Measurements from ENCODE around the gene DPPA4. TPM values are rescaled to one million over a fixed set of nuclear protein-coding genes. Genes with fewer than 3 reads are reported as not detected.

DPPA4 gene
- total RNA-seq, 1 donor from 2014 or later: not detected

DNA sequence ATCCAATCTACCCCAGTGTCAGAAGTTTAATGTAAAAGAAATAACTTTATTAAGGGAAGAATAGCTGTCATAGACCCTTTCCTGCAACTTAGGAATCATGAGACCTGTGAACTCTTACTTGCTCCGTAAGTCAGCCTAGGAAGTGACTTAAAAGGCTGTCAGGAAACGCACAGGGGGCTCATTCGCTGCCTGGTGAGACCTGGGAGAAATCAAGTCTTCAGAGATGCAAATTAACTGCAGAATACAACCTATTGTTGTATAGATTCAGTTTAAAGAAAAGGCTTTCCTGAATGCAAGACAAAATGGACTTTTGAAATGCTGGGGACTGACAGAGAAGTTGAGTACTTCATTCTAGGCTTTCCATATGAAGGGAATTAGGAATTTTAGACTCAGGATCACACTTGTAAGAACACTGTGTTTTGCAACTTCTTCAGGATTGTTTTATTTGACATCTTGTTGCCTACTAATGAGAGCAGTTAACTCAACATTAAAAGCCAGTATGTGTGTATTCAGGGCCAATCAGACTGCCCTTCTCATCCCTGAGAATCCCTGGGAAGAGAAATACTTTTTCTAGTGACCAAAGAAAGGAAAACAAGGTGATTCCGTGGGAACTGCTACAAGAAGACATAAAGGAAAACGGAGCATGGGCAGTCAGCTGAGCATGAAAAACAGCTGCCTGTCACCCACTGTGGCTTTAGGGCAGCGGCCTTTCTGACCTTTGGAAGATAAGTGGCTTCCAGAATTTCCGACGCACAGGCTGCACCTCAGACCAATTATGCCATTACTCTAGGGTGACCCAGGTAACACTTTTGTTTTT is 18.5 kb upstream of the DPPA4 start:
- no peak for DNase-seq (ENCODE audit: low read depth)
- TF ChIP-seq, protein P1, sequence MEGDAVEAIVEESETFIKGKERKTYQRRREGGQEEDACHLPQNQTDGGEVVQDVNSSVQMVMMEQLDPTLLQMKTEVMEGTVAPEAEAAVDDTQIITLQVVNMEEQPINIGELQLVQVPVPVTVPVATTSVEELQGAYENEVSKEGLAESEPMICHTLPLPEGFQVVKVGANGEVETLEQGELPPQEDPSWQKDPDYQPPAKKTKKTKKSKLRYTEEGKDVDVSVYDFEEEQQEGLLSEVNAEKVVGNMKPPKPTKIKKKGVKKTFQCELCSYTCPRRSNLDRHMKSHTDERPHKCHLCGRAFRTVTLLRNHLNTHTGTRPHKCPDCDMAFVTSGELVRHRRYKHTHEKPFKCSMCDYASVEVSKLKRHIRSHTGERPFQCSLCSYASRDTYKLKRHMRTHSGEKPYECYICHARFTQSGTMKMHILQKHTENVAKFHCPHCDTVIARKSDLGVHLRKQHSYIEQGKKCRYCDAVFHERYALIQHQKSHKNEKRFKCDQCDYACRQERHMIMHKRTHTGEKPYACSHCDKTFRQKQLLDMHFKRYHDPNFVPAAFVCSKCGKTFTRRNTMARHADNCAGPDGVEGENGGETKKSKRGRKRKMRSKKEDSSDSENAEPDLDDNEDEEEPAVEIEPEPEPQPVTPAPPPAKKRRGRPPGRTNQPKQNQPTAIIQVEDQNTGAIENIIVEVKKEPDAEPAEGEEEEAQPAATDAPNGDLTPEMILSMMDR (conservative IDR thresholded peaks at IDR 0.05; ENCODE audit: low read depth, low read length): no peak
- H3K4me3 ChIP-seq (ENCODE audit: low read depth, low read length): no peak overlapping the region

DNA sequence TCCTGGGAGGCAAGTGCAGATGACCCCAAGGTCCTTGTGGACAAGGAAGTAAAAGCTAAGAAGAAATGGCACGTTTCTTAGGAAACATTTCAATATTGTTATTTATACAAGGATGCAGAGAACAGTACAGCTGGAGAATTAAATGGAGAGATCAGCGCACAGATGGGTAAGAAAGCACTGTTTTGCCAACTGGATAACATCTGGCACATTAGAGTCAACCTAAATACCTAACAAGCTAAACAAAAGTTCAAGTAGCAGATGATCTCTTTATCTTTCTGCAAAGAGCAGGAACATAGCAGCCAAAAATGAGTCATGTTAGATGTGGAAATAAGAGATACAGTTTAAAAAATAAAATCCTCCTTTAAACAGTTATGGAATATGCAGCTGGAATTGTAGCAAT is 15.7 kb upstream of the DPPA4 start:
- TF ChIP-seq, protein P1 (conservative IDR thresholded peaks at IDR 0.05; ENCODE audit: low read depth, low read length): no peak
- DNase-seq (ENCODE audit: low read depth): no peak

DNA sequence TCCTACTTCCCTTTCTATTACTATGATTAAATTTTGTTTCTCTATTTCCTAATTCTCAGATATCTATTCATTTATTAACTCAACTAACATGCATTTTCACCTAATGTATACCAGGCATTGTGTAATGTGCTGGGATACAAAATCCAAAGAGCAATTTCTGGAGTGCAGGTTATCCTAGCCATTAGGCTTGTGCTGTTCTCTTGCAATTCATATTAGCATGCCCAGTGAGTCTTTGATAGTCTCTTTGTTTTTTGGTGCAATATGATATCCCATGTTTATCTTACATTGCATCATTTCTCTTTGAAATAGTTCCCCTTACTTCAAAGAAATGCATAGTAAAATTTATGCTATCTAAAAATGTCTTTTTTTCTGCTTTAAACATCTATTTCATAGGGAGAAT is 13.9 kb upstream of the DPPA4 start:
- TF ChIP-seq, protein P1 (conservative IDR thresholded peaks at IDR 0.05; ENCODE audit: low read depth, low read length): no peak
- DNase-seq (ENCODE audit: low read depth): no peak
- no peak overlapping the region for H3K4me3 ChIP-seq (ENCODE audit: low read depth, low read length)

More for the DNA sequence above, 15.7 kb upstream of the DPPA4 start:
- H3K4me3 ChIP-seq (ENCODE audit: low read depth, low read length): no peak overlapping the region

DNA sequence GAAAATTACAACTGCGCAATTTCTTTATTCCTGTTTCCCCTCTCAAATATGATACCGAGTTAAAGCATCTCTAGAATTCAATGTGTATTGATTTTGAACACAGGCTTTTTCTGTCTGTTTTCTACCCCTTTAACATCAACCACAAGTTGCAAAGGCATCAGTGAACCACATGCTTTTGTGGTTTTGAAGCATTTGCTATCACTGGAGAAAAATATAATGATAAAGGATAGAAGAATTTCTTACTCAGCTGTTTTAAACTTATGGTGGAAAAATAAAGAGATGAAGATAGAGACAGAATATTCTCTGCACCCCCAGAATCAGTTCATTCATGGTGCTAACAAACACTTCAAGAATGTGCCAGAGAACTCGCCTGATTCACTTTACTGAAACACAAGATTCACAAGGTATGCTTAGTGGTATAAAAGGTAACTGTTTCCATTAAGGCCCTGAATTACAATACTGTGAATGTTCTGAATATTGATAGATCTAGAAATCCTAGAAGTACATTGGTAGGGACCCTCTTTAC is 9.5 kb upstream of the DPPA4 start:
- no peak overlapping the region for H3K4me3 ChIP-seq (ENCODE audit: low read depth, low read length)
- TF ChIP-seq, protein P1 (conservative IDR thresholded peaks at IDR 0.05; ENCODE audit: low read depth, low read length): no peak
- DNase-seq (ENCODE audit: low read depth): no peak

DNA sequence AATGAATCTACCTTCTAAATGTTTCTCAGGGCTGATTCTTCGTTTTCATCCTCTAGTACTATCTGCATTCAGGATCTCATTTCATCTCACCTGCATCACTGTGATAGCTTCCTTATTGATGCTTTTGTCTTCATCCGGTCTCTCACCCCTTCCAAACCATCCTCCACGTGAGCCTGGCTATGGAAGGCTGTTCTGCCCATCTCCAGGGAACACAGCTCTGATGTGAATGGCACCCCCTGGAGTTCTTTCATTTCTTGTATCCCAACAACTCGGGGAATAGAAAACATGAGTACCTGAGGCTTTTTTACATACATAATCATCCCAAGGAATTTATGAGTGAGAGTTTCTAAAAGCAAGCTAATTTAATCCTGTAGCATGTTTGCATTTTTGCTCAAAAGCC is 8.8 kb upstream of the DPPA4 start:
- TF ChIP-seq, protein P1 (conservative IDR thresholded peaks at IDR 0.05; ENCODE audit: low read depth, low read length): no peak
- no peak overlapping the region for H3K4me3 ChIP-seq (ENCODE audit: low read depth, low read length)
- DNase-seq (ENCODE audit: low read depth): no peak

DNA sequence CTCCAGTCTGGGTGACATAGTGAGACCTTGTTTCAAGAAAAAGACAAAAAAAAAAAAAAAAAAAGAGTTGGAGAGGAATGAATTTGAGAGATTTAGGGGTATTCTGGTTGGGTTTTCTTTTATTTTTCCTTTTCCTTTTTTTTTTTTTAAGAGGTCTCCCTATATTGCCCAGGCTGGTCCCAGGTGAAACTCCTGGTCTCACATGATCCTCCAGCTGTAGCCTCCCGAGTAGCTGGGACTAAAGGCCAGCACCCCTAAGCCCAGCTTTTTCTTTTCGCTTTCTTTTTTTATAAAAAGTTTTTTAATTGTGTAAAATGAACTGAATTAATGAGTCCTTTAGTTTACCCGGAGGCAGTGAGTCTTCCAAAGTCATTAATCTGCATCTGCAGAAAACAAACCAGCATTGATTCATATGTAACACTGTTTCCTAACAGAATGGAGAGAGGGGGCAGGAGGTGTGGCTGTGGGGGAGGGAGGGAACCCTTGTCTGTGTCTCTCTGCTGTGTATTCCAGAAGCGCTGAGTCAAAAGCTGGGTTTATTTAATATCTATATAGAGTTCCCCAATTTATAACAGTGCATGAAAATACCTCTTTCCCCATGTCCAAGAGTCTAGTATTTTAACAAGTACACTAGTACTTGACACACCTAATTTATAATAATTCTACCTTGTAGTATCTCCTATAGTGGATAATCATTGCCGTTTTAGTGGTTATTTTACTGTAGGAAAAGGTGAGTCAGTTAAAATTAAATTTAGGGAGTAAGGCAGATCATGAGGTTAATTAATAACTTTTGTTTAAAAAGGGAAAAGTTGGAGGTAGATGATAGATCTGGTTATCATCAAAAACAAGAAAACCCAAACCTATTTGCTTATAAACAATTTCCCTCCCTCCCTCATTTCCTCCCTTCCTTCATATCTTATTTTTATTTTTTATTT is 2.6 kb upstream of the DPPA4 start:
- TF ChIP-seq, protein P1 (conservative IDR thresholded peaks at IDR 0.05; ENCODE audit: low read depth, low read length): no peak
- DNase-seq (ENCODE audit: low read depth): no peak
- no peak overlapping the region for H3K4me3 ChIP-seq (ENCODE audit: low read depth, low read length)

All from epithelial cell of proximal tubule (primary cell).